AG08396 (cell line): Measurements from ENCODE around the gene TSPYL6.
A peak's percentile ranks its signal among the peaks of the same experiment; 100 is the strongest.

Source experiments
- DNase-seq: peaks from one replicate; pipeline ENCODE4 v3.0.0; 2012; ENCODE audit warnings: low spot score, mixed read lengths

Gene TSPYL6

GRCh38 chr2:54258166-54258565 lies 2.1 kb upstream of the TSPYL6 start:
- no peak for DNase-seq

GRCh38 chr2:54255230-54256090 lies 569 bp downstream of the TSPYL6 start:
- no peak for DNase-seq

- DNase-seq, result no peak
Observed at GRCh38 chr2:54254180-54254579, 1.8 kb downstream of the TSPYL6 start.

- DNase-seq, result no peak
Observed at GRCh38 chr2:54249629-54250028, 6.4 kb downstream of the TSPYL6 start.

GRCh38 chr2:54247115-54247514 lies 8.9 kb downstream of the TSPYL6 start:
- DNase-seq, result no peak

- peak; percentile 38 for DNase-seq
Observed at GRCh38 chr2:54240515-54241469, 15.2 kb downstream of the TSPYL6 start.

GRCh38 chr2:54239427-54239826 lies 16.6 kb downstream of the TSPYL6 start:
- DNase-seq, result peak; percentile 50

GRCh38 chr2:54237428-54237827 lies 18.6 kb downstream of the TSPYL6 start:
- no peak for DNase-seq

- no peak for DNase-seq
Observed at GRCh38 chr2:54233832-54234649, 22.0 kb downstream of the TSPYL6 start.

- no peak for DNase-seq
Observed at GRCh38 chr2:54228945-54229344, 27.1 kb downstream of the TSPYL6 start.

- no peak for DNase-seq
Observed at GRCh38 chr2:54227798-54228197, 28.2 kb downstream of the TSPYL6 start.

GRCh38 chr2:54226260-54226659 lies 29.8 kb downstream of the TSPYL6 start:
- DNase-seq, result no peak

GRCh38 chr2:54224997-54225396 lies 31.0 kb downstream of the TSPYL6 start:
- DNase-seq, result no peak

GRCh38 chr2:54213082-54213481 lies 42.9 kb downstream of the TSPYL6 start:
- no peak for DNase-seq

- peak; percentile 78 for DNase-seq
Observed at GRCh38 chr2:54212456-54212855, 43.6 kb downstream of the TSPYL6 start.

- no peak for DNase-seq
Observed at GRCh38 chr2:54209379-54209778, 46.6 kb downstream of the TSPYL6 start.

GRCh38 chr2:54208364-54209240 lies 47.4 kb downstream of the TSPYL6 start:
- DNase-seq, result peak; percentile 15

- DNase-seq, result no peak
Observed at GRCh38 chr2:54207666-54208195, 48.3 kb downstream of the TSPYL6 start.

- DNase-seq, result peak; percentile 21
Observed at GRCh38 chr2:54206596-54206995, 49.4 kb downstream of the TSPYL6 start.

- no peak for DNase-seq
Observed at GRCh38 chr2:54204476-54204875, 51.6 kb downstream of the TSPYL6 start.
